Measurements from ENCODE around the gene TSPAN18.

Gene TSPAN18

GRCh38 chr11:44969651-44970252, 243.0 kb downstream of the TSPAN18 start:
- H4K20me1 ChIP-seq (ENCODE audit: insufficient read depth, low read length): no peaks in the 10 kb centered on the region
- no peak overlapping the region for H3K4me3 ChIP-seq (ENCODE audit: low read length)
- no peaks in the 10 kb centered on the region for H3K4me1 ChIP-seq (ENCODE audit: low read length)
- H3K9me3 ChIP-seq (ENCODE audit: insufficient read depth, low read length): no peaks in the 10 kb centered on the region
- H2AFZ ChIP-seq (ENCODE audit: low read depth, low read length): no peak overlapping the region
- TF ChIP-seq CTCF (IDR thresholded peaks at IDR 0.05; ENCODE audit: low read depth, low read length): no peak
- no peak for TF ChIP-seq EZH2phosphoT487 (IDR thresholded peaks at IDR 0.05; ENCODE audit: low read depth)
- no peak overlapping the region for H3K27ac ChIP-seq (ENCODE audit: low read length)
- no peaks in the 10 kb centered on the region for H3K79me2 ChIP-seq (ENCODE audit: low read length)
- no peak overlapping the region for H3K4me2 ChIP-seq (ENCODE audit: low read length)
- H3K36me3 ChIP-seq (replicated peaks; ENCODE audit: low read depth, low read length): no peaks in the 10 kb centered on the region
- 0 out of 2 replicates have a peak, but pooled peaks cover 2% of the 10 kb centered on the region for H3K27me3 ChIP-seq (ENCODE audit: low read depth, low read length)
- H3K9ac ChIP-seq (ENCODE audit: low read length): no peak overlapping the region

GRCh38 chr11:44970293-44970692, 243.5 kb downstream of the TSPAN18 start:
- no peaks in the 10 kb centered on the region for H3K79me2 ChIP-seq (ENCODE audit: low read length)
- H3K4me1 ChIP-seq (ENCODE audit: low read length): no peaks in the 10 kb centered on the region

GRCh38 chr11:44971185-44971584, 244.4 kb downstream of the TSPAN18 start:
- Histone ChIP-seq H3K27me3 (ENCODE audit: low read depth, low read length) (no peaks in the 10 kb centered on the region), H2AFZ (ENCODE audit: low read depth, low read length) (no peak overlapping the region), H3K79me2 (ENCODE audit: low read length) (no peaks in the 10 kb centered on the region), H3K9me3 (ENCODE audit: insufficient read depth, low read length) (no peaks in the 10 kb centered on the region), H3K27ac (ENCODE audit: low read length) (no peak overlapping the region), H3K4me1 (ENCODE audit: low read length) (no peaks in the 10 kb centered on the region), H3K36me3 (replicated peaks; ENCODE audit: low read depth, low read length) (no peaks in the 10 kb centered on the region), H3K4me3 (ENCODE audit: low read length) (no peak overlapping the region), H3K9ac (ENCODE audit: low read length) (no peak overlapping the region), H3K4me2 (ENCODE audit: low read length) (no peak overlapping the region), H4K20me1 (ENCODE audit: insufficient read depth, low read length) (no peaks in the 10 kb centered on the region)
- TF ChIP-seq EZH2phosphoT487 (IDR thresholded peaks at IDR 0.05; ENCODE audit: low read depth) (no peak), CTCF (IDR thresholded peaks at IDR 0.05; ENCODE audit: low read depth, low read length) (no peak)

More at GRCh38 chr11:44970293-44970692, 243.5 kb downstream of the TSPAN18 start:
- H3K4me3 ChIP-seq (ENCODE audit: low read length): no peak overlapping the region
- no peak overlapping the region for H3K4me2 ChIP-seq (ENCODE audit: low read length)
- no peaks in the 10 kb centered on the region for H4K20me1 ChIP-seq (ENCODE audit: insufficient read depth, low read length)
- TF ChIP-seq CTCF (IDR thresholded peaks at IDR 0.05; ENCODE audit: low read depth, low read length): no peak
- no peak for TF ChIP-seq EZH2phosphoT487 (IDR thresholded peaks at IDR 0.05; ENCODE audit: low read depth)
- H3K27me3 ChIP-seq (ENCODE audit: low read depth, low read length): 0 out of 2 replicates have a peak, but pooled peaks cover under 1% of the 10 kb centered on the region
- no peak overlapping the region for H2AFZ ChIP-seq (ENCODE audit: low read depth, low read length)
- H3K9ac ChIP-seq (ENCODE audit: low read length): no peak overlapping the region
- H3K36me3 ChIP-seq (replicated peaks; ENCODE audit: low read depth, low read length): no peaks in the 10 kb centered on the region
- no peak overlapping the region for H3K27ac ChIP-seq (ENCODE audit: low read length)
- no peaks in the 10 kb centered on the region for H3K9me3 ChIP-seq (ENCODE audit: insufficient read depth, low read length)

GRCh38 chr11:44972746-44973435, 246.1 kb downstream of the TSPAN18 start:
- Histone ChIP-seq H3K27ac (ENCODE audit: low read length) (no peak overlapping the region), H2AFZ (ENCODE audit: low read depth, low read length) (no peak overlapping the region), H3K4me3 (ENCODE audit: low read length) (no peak overlapping the region), H3K9ac (ENCODE audit: low read length) (no peak overlapping the region), H3K79me2 (ENCODE audit: low read length) (no peaks in the 10 kb centered on the region), H3K27me3 (ENCODE audit: low read depth, low read length) (no peaks in the 10 kb centered on the region), H3K4me2 (ENCODE audit: low read length) (no peak overlapping the region), H3K9me3 (ENCODE audit: insufficient read depth, low read length) (no peaks in the 10 kb centered on the region), H3K36me3 (replicated peaks; ENCODE audit: low read depth, low read length) (no peaks in the 10 kb centered on the region), H4K20me1 (ENCODE audit: insufficient read depth, low read length) (no peaks in the 10 kb centered on the region), H3K4me1 (ENCODE audit: low read length) (no peaks in the 10 kb centered on the region)
- no peak for TF ChIP-seq EZH2phosphoT487 (IDR thresholded peaks at IDR 0.05; ENCODE audit: low read depth)
- TF ChIP-seq CTCF (IDR thresholded peaks at IDR 0.05; ENCODE audit: low read depth, low read length): no peak

Measured in OCI-LY3 (cell line).